Panc1 (cell line): Measurements from ENCODE around the gene ATP8B2. TPM values are rescaled to one million over a fixed set of nuclear protein-coding genes. Genes with fewer than 3 reads are reported as not detected.

ENCODE experiments used
- ATAC-seq: fragments of 200-7000 bp; cut with Tn5 transposase; 2 replicates; pipeline ENCODE4 v1.9.1; 2020; ENCODE audit warnings: mild to moderate bottlenecking, moderate library complexity
- BruUV-seq: library from RNA; stranded (reverse); fragments of 400-500 nt; replicated peaks from 2 replicates; lab custom pipeline; 2021; lab: Mats Ljungman, UMichigan
- CTCF ChIA-PET: fragments of 300-600 bp; sonication (Branson Sonifier 250); formaldehyde crosslinking; loops from one replicate; lab custom pipeline; 2022; ENCODE audit warnings: antibody characterized with exemption; lab: Charles Lee
- POLR2A ChIA-PET: fragments of 300-600 bp; sonication (Branson Sonifier 250); formaldehyde crosslinking; loops from one replicate; lab custom pipeline; 2022; ENCODE audit warnings: antibody characterized with exemption; lab: Charles Lee
- DNase-seq: peaks from one replicate; pipeline ENCODE4 v3.0.0-alpha.2; 2010; ENCODE audit warnings: low read depth, low spot score
- H3K27ac ChIP-seq: 2 replicates; pipeline ENCODE4 v1.5.1; 2011; ENCODE audit warnings: mild to moderate bottlenecking, low read length, inconsistent platforms
- H3K27me3 ChIP-seq: fragments of 200-500 bp; sonication (Bioruptor generic); 2 replicates; pipeline ENCODE4 v1.6.0; 2014; ENCODE audit warnings: low read length, inconsistent platforms; ENCODE audit not compliant: control insufficient read depth, insufficient read depth
- H3K36me3 ChIP-seq: fragments of 200-500 bp; sonication (Bioruptor generic); 2 replicates; pipeline ENCODE4 v1.5.1; 2014; ENCODE audit warnings: inconsistent platforms, mild to moderate bottlenecking, low read length, moderate library complexity; ENCODE audit not compliant: control insufficient read depth, insufficient read depth
- H3K4me1 ChIP-seq: 2 replicates; pipeline ENCODE4 v1.5.1; 2011; ENCODE audit warnings: inconsistent platforms, mild to moderate bottlenecking, low read length, moderate library complexity; ENCODE audit not compliant: control insufficient read depth, insufficient read depth
- H3K4me3 ChIP-seq, 2 experiments: 2 replicates each; pipeline ENCODE4 v1.5.1; 2011 to 2012; ENCODE audit warnings: low read depth in 2 of 2, low read length in 2 of 2, mild to moderate bottlenecking in 2 of 2, inconsistent platforms in 1 of 2, moderate library complexity in 1 of 2
- H3K9me3 ChIP-seq: fragments of 200-500 bp; sonication (Bioruptor generic); 2 replicates; pipeline ENCODE4 v1.5.1; 2014; ENCODE audit warnings: low read depth, mild to moderate bottlenecking, inconsistent platforms, low read length, moderate library complexity; ENCODE audit not compliant: control insufficient read depth, insufficient read depth
- POLR2AphosphoS5 ChIP-seq: IDR thresholded peaks from 2 replicates; pipeline ENCODE4 v1.6.1; 2012; ENCODE audit warnings: mild to moderate bottlenecking, low read depth, low read length, moderate library complexity
- REST ChIP-seq, 2 experiments: IDR thresholded peaks; 2 replicates each; pipeline ENCODE4 v1.6.1; 2011 to 2012; ENCODE audit warnings: low read depth in 2 of 2, control low read depth in 1 of 2, low read length in 1 of 2, mild to moderate bottlenecking in 1 of 2, moderate library complexity in 1 of 2; ENCODE audit not compliant: insufficient read depth in 1 of 2
- SIN3A ChIP-seq: IDR thresholded peaks from 2 replicates; pipeline ENCODE4 v1.6.1; 2012; ENCODE audit warnings: low read depth, mild to moderate bottlenecking, low read length, moderate library complexity, borderline replicate concordance; ENCODE audit not compliant: insufficient read depth
- TCF7L2 ChIP-seq: IDR thresholded peaks from 2 replicates; pipeline ENCODE4 v1.6.1; 2011; ENCODE audit warnings: mild to moderate bottlenecking, low read depth, low read length, inconsistent platforms
- in situ Hi-C: cut with HindIII; loops from 2 replicates; pipeline ENCODE4 v1.10.0; 2016; ENCODE audit warnings: low sequenced_read_pairs, low pct_unique_long_range_greater_than_20kb
- intact Hi-C: fragments of 100-400 bp; cut with micrococcal nuclease; formaldehyde crosslinking; loops from one replicate; pipeline ENCODE4 v1.10.0; 2022; ENCODE audit not compliant: unreplicated experiment
- total RNA-seq: library from RNA; stranded (reverse); gene quantifications from one replicate; pipeline ENCODE4 v1.2.1, GENCODE V29; 2021; ENCODE audit not compliant: unreplicated experiment
- TF ChIP-seq, protein P1 (sequence below): fragments of 450-650 bp; IDR thresholded peaks from 2 replicates; pipeline ENCODE4 v1.5.1; 2017; ENCODE audit warnings: mild to moderate bottlenecking

ATP8B2 gene
- total RNA-seq, 1 experiment from 2014 or later: 14.7 TPM

- intact Hi-C loops: no loop called here
- no TSS peak for BruUV-seq
- ChIA-PET CTCF (no interaction called here), POLR2A (no interaction called here)
- Histone ChIP-seq H3K36me3 (no peaks in the 10 kb centered on the region), H3K27ac (no peak overlapping the region), H3K4me1 (no peaks in the 10 kb centered on the region), H3K27me3 (no peaks in the 10 kb centered on the region), H3K4me3 (no peak overlapping the region), H3K9me3 (0 out of 2 replicates have a peak, but pooled peaks cover 7% of the 10 kb centered on the region)
- no peak for DNase-seq
- in situ Hi-C loops: no loop called here
- TF ChIP-seq, protein P1, sequence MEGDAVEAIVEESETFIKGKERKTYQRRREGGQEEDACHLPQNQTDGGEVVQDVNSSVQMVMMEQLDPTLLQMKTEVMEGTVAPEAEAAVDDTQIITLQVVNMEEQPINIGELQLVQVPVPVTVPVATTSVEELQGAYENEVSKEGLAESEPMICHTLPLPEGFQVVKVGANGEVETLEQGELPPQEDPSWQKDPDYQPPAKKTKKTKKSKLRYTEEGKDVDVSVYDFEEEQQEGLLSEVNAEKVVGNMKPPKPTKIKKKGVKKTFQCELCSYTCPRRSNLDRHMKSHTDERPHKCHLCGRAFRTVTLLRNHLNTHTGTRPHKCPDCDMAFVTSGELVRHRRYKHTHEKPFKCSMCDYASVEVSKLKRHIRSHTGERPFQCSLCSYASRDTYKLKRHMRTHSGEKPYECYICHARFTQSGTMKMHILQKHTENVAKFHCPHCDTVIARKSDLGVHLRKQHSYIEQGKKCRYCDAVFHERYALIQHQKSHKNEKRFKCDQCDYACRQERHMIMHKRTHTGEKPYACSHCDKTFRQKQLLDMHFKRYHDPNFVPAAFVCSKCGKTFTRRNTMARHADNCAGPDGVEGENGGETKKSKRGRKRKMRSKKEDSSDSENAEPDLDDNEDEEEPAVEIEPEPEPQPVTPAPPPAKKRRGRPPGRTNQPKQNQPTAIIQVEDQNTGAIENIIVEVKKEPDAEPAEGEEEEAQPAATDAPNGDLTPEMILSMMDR: no peak
- TF ChIP-seq POLR2AphosphoS5 (no peak), TCF7L2 (no peak), REST (IDR thresholded peaks at IDR 0.05; ENCODE audit: insufficient read depth in 1 of 2, low read depth in 2 of 2, low read length in 1 of 2) (no peak), SIN3A (no peak)
- no peak for ATAC-seq
These were observed 29.7 kb upstream of the ATP8B2 start for GRCh38 chr1:154295408-154296235.

GRCh38 chr1:154301582-154301981 lies 23.7 kb upstream of the ATP8B2 start:
- no peak for DNase-seq
- in situ Hi-C loops (no loop called here), intact Hi-C loops (no loop called here)
- CTCF ChIA-PET: no interaction called here
- no peaks in the 10 kb centered on the region for H3K27me3 ChIP-seq
- H3K9me3 ChIP-seq: no peaks in the 10 kb centered on the region
- H3K4me1 ChIP-seq: no peaks in the 10 kb centered on the region
- no peak for TF ChIP-seq POLR2AphosphoS5
- TF ChIP-seq REST (IDR thresholded peaks at IDR 0.05; ENCODE audit: insufficient read depth in 1 of 2, low read depth in 2 of 2, low read length in 1 of 2): no peak
- TF ChIP-seq TCF7L2: no peak
- no peak for TF ChIP-seq SIN3A
- TF ChIP-seq, protein P1: no peak
- no peak overlapping the region for H3K4me3 ChIP-seq
- BruUV-seq: no TSS peak
- ATAC-seq: no peak
- H3K36me3 ChIP-seq: no peaks in the 10 kb centered on the region
- POLR2A ChIA-PET: no interaction called here
- H3K27ac ChIP-seq: no peak overlapping the region
